Activated T-cell treated with anti-CD3 and anti-CD28 coated beads, Interleukin-2, amount 50 U/mL, for 1 hour (primary cell): ENCODE data around the gene CMTR1.
A peak's percentile ranks its signal among the peaks of the same experiment; 100 is the strongest.

Experiments used
- DNase-seq: peaks from one replicate; pipeline ENCODE4 v3.0.0-alpha.2; 2020

Gene CMTR1

GRCh38 chr6:37516076-37516919 lies 83.3 kb downstream of the CMTR1 start:
- DNase-seq = peak; percentile 82

- DNase-seq = no peak
These were observed 83.9 kb downstream of the CMTR1 start for GRCh38 chr6:37516920-37517405.

GRCh38 chr6:37517411-37517812 lies 84.4 kb downstream of the CMTR1 start:
- peak; percentile 68 for DNase-seq

GRCh38 chr6:37518116-37518515 lies 85.1 kb downstream of the CMTR1 start:
- no peak for DNase-seq

GRCh38 chr6:37519461-37519860 lies 86.4 kb downstream of the CMTR1 start:
- no peak for DNase-seq

GRCh38 chr6:37520926-37521325 lies 87.9 kb downstream of the CMTR1 start:
- DNase-seq = no peak

- DNase-seq = no peak
These were observed 88.7 kb downstream of the CMTR1 start for GRCh38 chr6:37521674-37522073.

GRCh38 chr6:37522836-37523235 lies 89.8 kb downstream of the CMTR1 start:
- no peak for DNase-seq

GRCh38 chr6:37523412-37523811 lies 90.4 kb downstream of the CMTR1 start:
- no peak for DNase-seq

- DNase-seq = no peak
These were observed 91.3 kb downstream of the CMTR1 start for GRCh38 chr6:37524025-37524969.

- no peak for DNase-seq
These were observed 91.9 kb downstream of the CMTR1 start for GRCh38 chr6:37524970-37525318.

GRCh38 chr6:37525460-37526357 lies 92.7 kb downstream of the CMTR1 start:
- DNase-seq = no peak

- DNase-seq = no peak
These were observed 95.5 kb downstream of the CMTR1 start for GRCh38 chr6:37528541-37528940.

GRCh38 chr6:37530297-37530696 lies 97.3 kb downstream of the CMTR1 start:
- DNase-seq = no peak

- DNase-seq = no peak
These were observed 98.0 kb downstream of the CMTR1 start for GRCh38 chr6:37531026-37531425.
